IPS DF 4.7 (cell line): ENCODE data around the gene CHST15.
"Not testable (repeated sequence)": the region's sequence is repeated elsewhere in the genome, so short reads cannot be mapped to it uniquely, and the experiment has no call there.

Experiments
- DNase-seq: peaks from one replicate; pipeline ENCODE4 v3.0.0-alpha.2; 2013; ENCODE audit warnings: low spot score; ENCODE audit errors: extremely low read depth

Gene CHST15

DNA sequence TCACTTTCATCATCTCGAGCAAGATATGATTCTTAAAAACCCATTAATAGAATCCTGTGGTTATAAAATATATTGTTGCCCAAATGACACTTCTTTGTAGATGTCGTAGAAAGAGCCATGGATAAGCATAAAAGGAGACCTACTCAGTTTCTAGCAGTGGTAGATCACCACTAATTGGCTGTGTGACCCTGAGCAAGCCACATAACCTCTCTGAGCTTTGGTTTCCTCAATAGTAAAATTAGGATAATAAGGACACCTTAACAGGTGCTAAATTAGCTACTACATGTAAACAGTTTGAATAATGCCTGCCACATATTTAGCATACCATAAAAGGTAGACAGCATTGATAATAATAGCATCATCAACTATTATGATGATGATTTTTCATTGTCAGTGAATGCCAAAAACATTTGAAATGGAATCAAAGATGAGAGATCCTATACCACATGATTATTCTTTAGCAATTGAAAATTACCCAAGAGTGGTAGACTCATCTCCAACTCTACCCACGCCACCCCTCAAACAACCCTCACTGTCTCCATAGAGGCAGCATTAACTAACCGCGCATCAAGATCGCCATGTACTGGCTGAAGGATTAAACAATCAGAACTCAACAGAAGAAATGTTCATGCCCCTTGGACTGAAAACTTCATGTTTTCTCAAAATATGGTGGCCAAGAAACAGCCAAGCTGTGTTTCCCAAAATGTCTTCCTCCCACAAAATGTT, 45.8 kb downstream of the CHST15 start:
- DNase-seq, result no peak

DNA sequence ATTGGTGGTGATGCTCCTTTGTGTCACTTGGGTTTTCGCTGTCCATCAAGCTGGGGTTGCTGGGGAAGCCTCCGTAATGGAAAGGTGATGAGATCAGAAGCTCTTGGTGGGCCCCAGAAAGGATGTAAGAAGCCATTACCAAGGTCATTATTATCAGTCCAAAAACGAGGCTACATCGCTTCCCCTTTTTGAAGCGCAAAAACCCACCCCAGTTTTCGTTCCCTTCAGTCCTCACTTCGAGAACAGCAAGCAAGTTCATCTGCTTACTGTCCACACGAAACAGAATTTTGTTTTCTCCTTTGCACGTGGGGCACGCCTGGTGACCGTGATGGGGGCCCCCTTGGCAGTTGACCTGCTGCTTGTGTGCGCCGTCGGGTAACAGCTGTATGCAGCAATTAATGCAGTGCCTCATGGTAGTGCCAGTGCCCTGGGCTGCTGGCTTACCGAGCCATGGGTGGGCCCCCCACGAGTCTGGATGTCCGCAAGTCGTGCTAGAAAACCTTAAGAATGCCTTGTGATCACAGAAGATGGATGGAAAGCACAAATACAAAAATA, 47.5 kb downstream of the CHST15 start:
- no peak for DNase-seq

DNA sequence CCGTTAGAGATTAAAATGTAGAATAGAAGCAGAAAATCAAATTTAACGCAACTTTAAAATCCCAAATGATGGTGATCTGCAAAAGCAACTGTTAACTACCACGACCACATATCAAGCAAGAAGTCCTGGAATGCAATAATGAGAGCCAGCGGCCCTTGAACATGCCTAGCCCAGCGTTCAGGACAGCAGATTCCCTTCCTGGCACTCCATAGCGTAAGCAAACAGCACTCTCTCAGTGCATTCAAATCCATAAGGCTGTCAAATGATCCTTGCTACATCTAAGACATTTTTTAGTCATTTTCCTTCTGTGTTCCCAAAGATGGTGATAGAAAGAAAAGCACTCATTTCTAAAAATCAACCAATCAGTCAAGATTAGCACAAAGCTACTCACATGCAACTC, 48.1 kb downstream of the CHST15 start:
- DNase-seq, result no peak

DNA sequence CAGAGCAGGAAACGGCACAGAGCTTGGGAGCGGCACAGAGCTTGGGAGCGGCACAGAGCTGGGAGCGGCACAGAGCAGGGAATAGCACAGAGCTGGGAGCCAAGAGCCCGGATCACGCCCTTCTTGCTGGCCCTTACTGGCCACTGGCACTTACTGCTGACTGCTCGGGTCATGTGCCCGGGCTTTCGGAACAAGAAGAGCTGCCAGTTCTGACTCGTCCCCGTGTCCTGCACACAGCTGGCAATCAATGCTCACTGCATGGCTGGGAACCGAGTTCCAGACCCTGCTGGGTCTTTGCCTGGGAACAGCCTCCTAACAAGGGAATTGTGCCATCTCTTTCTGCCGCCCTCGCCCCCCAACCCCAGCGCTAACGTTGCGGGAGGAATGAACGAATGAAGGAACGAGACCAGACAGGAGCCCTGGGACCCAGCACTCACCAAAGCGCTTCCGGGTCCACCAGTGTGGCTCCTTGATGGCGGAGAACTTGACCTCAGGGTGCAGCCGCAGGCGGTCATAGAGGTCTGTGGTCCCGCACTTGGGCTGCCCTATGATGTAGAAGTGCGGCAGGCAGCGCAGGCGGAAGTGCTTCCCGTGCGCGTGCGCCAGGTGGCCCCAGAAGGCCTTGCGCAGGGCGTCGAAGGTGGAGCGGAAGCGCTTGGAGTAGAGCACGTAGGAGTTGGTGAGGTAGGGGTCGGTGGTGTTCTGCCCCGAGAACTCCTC, 49.1 kb downstream of the CHST15 start:
- DNase-seq, result no peak

DNA sequence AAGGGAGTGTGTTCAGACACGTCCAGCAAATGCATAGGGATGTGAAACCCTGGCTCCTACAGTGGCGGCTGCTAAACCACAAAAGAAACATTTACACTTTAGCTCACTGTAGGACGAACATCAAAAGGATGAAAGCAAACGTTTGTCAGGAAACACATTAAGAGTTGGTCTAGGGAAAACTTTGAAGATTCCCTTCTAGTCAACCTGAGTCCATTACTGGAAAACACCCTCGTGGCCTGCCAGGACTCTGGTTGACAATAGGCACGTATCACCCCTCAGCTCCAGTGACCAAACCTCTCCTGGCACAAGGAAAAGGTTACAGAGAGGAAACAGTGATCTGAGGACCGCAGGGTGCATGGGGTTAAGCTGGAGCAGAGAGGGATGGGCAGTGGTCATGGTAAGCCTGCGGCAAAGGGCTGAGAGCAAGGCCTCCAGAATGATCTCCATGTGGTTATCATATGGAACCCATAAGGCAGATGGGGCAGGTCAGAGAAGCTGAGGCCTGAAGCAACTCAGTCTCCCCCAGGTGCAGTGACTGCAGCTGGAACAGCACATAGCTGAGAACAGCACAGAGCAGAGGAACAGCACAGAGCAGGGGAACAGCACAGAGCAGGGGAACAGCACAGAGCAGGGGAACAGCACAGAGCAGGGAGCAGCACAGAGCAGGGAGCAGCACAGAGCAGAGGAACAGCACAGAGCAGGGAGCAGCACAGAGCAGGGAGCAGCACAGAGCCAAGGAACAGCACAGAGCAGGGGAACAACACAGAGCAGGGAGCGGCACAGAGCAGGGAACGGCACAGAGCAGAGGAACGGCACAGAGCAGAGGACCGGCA, 49.9 kb downstream of the CHST15 start:
- DNase-seq, result no peak

DNA sequence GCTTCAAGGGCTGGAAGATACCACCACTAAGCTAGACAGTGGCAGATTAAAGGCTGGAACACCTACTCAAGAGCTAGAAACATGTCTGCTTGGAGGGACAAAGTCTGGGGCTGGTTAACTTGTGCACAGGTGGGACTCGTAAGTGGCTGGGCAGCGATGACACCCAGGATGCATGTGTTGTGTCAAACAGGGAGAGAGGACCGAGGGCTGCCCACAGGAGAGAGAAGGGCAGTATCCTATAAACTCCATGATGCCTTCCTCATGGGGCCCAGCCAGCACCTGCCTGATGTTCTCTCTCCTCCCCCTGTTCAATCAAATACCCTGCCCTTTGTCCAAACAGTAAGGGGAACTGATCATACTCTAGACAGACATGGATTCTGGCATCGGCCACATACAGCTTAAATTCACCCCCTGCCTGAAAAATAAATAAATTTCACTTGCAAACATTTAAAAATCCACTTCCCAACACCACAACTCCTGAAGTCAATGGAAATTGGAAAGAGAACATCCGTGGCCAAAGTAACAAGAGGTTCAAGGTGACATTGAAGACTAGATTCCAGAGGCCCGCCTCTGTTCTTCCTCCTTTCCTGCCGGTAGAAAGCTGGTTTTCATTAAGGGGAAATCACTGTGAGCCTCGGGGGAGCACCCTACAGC, 50.6 kb downstream of the CHST15 start:
- DNase-seq, result no peak

- no peak for DNase-seq
Observed at GRCh38 chr10:124041675-124042445, 51.5 kb downstream of the CHST15 start.

DNA sequence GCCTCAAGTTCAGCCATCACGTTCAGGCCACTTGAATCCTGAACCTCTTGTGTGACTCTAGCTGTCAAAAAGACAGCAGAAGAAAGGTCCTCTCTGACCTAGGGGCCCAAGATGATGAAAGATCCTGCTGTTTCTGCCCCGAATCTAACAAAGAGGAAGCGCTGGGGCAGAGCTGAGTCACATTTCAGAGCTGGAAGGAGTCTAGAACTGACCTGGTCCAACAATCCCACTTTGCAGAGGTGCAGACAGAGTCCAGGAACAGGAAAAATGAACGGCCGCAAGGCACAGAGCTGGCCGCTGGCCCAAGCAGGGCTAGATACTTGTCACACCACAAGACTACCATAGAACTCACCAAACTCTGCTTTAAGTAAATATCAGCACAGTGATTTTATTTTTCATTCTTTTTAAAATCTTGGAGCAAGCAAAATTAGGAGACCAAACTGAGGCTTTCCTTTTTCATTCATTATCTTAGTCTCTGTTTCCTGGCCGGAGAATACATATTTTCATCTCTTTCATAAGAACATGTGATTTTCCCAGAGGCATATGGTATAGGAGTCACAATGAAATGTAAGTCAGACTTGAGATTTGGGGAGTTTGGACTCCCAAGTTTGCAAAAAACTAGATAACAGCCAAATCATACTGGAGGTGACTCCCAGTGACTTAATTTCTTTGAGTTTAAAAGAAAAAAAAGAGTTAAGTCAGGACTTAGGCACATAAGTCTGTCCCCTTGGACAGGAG, 52.8 kb downstream of the CHST15 start:
- no peak for DNase-seq

DNA sequence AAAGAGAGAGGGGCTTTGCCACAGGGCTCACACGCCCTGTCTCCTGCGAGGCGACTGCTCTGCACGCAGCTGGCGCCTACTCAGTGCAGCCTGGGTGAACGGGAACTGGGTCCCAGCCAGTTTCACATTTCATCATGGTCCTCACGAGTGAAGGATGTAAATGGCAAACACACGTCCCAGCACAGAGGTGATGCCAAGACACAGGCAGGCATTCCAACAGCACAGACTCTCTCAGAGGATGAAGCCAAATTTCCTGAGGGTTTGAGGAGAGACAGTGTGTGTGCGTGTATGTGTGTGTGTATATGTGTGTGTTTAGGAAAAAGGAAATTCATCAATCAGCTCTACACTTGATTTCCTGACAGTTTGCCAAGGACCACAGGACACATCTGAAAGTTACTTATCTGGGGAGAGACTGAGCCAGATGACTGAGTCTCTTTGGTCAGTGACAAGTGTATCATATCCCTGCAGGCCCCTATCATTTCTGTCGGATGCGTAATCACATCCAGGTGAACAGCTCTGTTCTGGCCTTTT, 53.9 kb downstream of the CHST15 start:
- DNase-seq, result no peak

DNA sequence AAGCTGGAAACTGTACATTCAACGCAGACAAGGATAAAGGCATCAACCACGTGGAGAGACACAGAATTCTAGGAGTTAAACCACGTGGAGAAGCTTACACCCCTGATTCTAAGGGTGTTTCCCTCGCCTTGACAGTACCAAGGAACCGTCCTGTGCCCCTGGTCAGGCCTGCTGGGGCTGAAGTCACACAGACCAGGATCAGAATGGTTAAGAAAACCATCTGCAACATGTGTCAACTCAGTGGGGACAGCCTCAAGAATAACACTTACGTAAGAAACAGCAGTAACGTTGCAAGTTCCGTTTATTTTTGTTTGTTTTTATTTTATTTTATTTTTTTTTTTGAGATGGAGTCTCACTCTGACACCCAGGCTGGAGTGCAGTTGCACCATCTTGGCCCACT, 55.6 kb downstream of the CHST15 start:
- DNase-seq, result no peak

DNA sequence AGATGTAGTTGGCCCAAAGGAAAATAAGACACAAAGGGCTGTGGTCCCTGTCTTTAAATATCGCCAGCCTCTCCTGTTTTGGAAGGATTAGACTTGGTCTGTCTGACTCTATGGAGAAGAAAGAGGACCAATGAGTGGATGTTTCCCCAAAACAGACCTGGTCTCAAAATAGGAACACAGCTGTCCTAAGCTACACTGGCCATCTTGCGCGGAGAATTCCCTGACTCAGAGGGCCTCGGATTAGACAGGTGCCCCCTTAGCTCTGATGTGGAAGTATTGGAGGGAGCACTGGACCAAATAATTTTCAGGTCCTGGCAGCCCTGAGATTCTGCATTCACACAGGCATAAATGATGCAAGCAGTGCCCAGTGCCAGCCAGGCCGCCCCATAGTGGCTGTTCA, 56.1 kb downstream of the CHST15 start:
- no peak for DNase-seq

GRCh38 chr10:124036746-124037145, 56.7 kb downstream of the CHST15 start:
- no peak for DNase-seq

DNA sequence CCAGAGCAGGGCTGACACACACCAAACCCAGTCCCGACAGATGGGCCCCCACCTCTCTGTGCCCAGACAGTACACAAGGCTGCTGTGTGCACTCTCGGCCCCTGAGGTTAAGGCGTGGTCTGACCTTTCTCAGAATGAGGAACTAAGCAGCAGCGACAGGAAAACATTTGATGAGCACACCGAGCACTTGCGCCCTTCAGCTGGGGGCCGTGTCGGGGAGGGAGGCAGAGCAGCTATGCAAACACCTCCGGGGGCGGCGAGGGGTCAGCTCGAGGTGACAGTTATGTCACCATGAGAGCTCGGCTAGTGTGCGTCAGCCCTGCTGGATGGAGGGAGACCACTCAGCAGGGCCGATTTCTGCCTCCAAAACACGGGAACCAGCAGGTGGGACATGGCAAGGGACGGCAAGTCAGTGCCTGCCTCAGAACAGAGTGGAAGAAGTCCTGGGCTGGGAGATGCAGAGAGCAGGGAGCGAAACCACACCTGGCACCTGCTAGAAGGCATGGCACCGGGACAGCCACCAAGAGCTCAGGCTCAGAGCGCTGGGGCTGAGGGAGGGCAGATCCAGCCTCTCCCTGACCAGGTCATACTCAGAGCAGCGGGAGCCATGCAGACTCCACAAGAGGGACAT, 57.4 kb downstream of the CHST15 start:
- DNase-seq, result no peak

DNA sequence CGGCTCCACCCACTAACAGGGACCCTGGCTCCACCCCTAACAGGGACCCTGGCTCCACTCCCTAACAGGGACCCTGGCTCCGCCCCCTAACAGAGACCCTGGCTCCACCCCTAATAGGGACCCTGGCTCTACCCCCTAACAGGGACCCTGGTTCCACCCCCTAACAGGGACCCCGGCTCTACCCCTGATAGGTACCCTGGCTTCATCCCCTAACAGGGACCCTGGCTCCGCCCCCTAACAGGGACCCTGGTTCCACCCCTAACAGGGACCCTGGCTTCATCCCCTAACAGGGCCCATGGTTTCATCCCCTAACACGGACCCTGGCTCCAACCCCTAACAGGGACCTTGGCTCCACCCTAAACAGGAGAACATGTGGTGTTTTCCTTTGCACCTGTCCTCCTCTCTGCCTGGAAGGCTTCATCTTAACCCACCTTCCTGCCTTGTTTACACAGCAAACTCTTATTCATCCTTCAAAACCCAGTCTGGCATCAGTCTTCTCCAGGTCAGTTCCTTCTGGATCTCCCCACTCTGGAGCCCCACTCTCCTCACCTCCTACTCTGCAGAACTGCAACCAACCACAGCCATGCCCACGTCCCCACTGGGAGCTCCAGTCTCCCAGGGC, 58.0 kb downstream of the CHST15 start:
- DNase-seq, result no peak

DNA sequence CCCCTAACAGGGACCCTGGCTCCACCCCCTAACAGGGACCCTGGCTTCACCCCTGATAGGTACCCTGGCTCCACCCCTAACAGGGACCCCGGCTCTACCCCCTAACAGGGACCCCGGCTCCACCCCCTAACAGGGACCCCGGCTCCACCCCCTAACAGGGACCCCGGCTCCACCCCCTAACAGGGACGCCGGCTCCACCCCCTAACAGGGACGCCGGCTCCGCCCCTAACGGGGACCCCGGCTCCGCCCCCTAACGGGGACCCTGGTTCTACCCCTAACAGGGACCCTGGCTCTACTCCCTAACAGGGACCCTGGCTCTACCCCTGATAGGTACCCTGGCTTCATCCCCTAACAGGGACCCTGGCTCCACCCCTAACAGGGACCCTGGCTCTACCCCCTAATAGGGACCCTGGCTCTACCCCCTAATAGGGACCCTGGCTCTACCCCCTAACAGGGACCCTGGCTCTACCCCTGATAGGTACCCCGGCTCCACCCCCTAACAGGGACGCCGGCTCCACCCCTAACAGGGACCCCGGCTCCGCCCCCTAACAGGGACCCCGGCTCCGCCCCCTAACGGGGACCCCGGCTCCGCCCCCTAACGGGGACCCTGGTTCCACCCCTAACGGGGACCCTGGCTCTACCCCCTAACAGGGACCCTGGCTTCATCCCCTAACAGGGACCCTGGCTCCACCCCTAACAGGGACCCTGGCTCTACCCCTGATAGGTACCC, 58.7 kb downstream of the CHST15 start:
- not testable (repeated sequence) for DNase-seq

GRCh38 chr10:124033887-124034218, 59.5 kb downstream of the CHST15 start:
- DNase-seq, result no peak

DNA sequence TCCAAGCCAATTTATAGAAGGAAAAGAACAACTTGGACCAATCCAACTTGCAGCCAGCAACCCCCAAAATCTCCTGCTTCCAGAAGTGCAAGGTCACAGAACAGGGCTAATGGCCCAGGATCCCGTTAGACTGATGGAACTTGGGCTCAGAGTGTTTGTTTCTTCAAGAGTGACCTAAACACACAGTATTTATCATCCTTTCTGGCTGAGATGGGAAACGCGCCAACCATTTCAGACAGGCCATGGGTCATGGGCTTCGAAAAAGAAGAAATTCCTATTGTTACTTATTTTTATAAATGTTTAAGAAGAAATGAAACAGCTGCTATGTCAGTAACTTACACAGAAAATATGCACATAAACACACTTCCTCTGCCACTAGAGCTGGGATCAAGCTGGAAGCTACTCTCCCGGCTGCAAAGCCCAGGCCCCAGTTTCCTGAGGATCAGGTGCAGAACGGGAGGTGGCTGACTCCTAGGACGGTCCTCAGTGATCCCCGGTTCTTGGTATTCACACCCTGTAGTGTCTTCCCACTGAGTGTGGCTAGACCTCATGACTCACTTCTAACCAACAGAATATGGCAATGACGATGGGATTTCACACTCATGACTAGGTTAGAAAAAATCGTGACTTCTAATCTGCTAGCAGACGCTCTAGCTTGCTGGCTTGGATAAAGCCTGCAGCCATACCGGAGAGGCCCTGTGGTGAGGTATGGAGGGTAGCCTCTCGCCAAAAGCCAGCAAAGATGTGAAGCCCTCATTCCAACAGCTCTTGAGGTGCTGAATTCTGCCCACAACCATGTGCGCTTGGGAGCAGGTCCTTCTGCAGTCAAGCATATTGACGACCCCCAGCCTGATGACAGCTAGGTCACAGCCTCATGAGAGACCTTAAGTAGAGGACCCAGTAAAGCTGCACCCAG, 60.2 kb downstream of the CHST15 start:
- no peak for DNase-seq
